Measurements from ENCODE around the gene SCARB2. TPM values are rescaled to one million over a fixed set of nuclear protein-coding genes. Genes with fewer than 3 reads are reported as not detected.
A peak's percentile ranks its signal among the peaks of the same experiment; 100 is the strongest.

The SCARB2 gene
- total and polyA plus RNA-seq, 8 donors = 212 to 266 (median 229) TPM

DNA sequence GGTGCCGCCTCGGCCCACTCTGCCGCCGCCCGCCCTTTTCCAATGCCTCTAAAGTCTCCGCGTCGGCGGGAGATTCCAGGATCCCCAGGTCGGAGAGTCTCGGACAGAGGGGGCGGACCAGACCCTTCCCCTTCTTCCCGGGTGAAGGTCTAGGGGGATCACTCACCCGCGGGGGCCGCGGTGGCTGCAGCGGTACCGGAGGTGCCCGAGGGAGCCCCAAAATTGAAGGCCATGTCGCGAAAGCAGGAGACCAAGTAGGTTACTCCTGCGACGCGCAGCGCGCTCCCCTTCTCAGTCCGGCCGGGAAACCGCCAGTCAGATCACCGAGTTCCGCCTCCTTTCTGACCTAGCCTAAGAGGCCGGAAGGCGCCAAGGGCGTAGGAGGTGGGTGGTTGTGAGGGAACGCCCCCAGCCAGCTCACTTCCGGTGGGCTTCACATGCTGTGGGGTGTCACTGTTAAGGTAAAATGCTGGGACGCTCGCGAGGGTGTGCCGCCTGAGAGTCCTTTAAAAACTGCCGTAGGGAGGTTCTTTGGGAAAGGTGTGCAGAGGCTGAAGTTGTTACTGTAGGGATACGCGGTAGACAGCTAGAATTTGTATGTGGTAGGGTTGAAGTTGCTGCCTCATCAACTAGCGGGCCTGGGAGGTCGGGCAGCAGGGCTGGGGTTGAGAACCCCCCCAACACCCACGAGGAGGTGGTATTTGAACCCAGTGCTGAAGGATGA, 65.3 kb downstream of the SCARB2 start, which contains the start of gene NUP54:
Gene NUP54, minus strand, starts transcription at position 256 of the 724 bp plus-strand sequence. Its CDS starts 23 bp downstream, at position 233.
- intact Hi-C loops (cut with DNase I) = no loop called here
- Histone ChIP-seq H3K4me1 (peaks cover 11 to 25% of the 10 kb centered on the region in 2 donors), H3K27me3 (no peaks in the 10 kb centered on the region), H3K4me3 (peak within 1 kb of the TSS; percentile 84 to 97), H3K27ac (peak within 1 kb of the TSS; percentile 93), H3K36me3 (peaks cover 0 to 8% of the 10 kb centered on the region in 2 donors), H3K9me3 (no peaks in the 10 kb centered on the region)
- ATAC-seq = peak; percentile 99
- DNase-seq = peak; percentile 92 to 98 (median 96)
- TF ChIP-seq, protein P1, sequence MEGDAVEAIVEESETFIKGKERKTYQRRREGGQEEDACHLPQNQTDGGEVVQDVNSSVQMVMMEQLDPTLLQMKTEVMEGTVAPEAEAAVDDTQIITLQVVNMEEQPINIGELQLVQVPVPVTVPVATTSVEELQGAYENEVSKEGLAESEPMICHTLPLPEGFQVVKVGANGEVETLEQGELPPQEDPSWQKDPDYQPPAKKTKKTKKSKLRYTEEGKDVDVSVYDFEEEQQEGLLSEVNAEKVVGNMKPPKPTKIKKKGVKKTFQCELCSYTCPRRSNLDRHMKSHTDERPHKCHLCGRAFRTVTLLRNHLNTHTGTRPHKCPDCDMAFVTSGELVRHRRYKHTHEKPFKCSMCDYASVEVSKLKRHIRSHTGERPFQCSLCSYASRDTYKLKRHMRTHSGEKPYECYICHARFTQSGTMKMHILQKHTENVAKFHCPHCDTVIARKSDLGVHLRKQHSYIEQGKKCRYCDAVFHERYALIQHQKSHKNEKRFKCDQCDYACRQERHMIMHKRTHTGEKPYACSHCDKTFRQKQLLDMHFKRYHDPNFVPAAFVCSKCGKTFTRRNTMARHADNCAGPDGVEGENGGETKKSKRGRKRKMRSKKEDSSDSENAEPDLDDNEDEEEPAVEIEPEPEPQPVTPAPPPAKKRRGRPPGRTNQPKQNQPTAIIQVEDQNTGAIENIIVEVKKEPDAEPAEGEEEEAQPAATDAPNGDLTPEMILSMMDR (IDR thresholded peaks at IDR 0.05) = no peak

- Histone ChIP-seq H3K4me1 (peaks cover 11 to 25% of the 10 kb centered on the region in 2 donors), H3K27ac (peak overlapping the region; percentile 93), H3K9me3 (no peaks in the 10 kb centered on the region), H3K36me3 (peaks cover 0 to 13% of the 10 kb centered on the region in 2 donors), H3K27me3 (no peaks in the 10 kb centered on the region), H3K4me3 (peak overlapping the region; percentile 84 to 97)
- TF ChIP-seq, protein P1 (IDR thresholded peaks at IDR 0.05) = no peak
- peak in 3 of 4 donors; percentile 69 to 87 (median 69) for DNase-seq
- ATAC-seq = peak; percentile 87
- intact Hi-C loops (cut with DNase I) = no loop called here
Measured at GRCh38 chr4:76147454-76148141, 66.0 kb downstream of the SCARB2 start.

GRCh38 chr4:76144546-76144945, 69.1 kb downstream of the SCARB2 start:
- H3K27me3 ChIP-seq = no peaks in the 10 kb centered on the region
- H3K27ac ChIP-seq = no peak overlapping the region
- intact Hi-C loops (cut with DNase I) = no loop called here
- H3K4me1 ChIP-seq = peaks cover 11 to 25% of the 10 kb centered on the region in 2 donors
- ATAC-seq (no peak), DNase-seq (no peak)
- H3K4me3 ChIP-seq = no peak overlapping the region
- no peaks in the 10 kb centered on the region for H3K9me3 ChIP-seq
- peaks cover 0 to 42% of the 10 kb centered on the region in 2 donors for H3K36me3 ChIP-seq
- TF ChIP-seq, protein P1 (IDR thresholded peaks at IDR 0.05) = no peak

GRCh38 chr4:76141241-76141640, 72.4 kb downstream of the SCARB2 start:
- Histone ChIP-seq H3K4me1 (peaks cover under 1 to 6% of the 10 kb centered on the region in 2 donors), H3K36me3 (peaks cover 0 to 68% of the 10 kb centered on the region in 2 donors), H3K27ac (no peak overlapping the region), H3K4me3 (no peak overlapping the region), H3K9me3 (no peaks in the 10 kb centered on the region), H3K27me3 (no peaks in the 10 kb centered on the region)
- TF ChIP-seq, protein P1 (IDR thresholded peaks at IDR 0.05) = no peak
- DNase-seq = no peak
- intact Hi-C loops (cut with DNase I) = no loop called here
- no peak for ATAC-seq

DNA sequence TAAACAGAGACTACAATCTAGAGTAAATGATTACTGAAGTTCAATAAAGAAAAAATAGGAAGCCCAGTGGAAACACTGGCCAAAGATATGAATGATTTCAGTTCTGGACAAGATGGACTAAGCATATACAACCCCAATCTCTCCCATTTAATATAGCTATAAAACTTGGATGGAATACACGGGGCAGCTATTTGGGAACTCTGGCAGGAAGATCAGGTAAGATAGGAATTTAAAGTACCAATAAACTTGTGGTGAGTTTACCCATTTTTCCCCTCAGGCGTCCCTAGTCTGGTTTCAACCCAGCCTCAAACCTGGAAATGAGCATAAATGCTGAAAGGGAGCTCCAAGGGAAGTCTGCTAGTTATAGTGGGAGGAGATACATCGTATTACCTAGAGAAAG, 85.9 kb downstream of the SCARB2 start:
- Histone ChIP-seq H3K4me3 (no peak overlapping the region), H3K27me3 (no peaks in the 10 kb centered on the region), H3K36me3 (peaks cover 0 to 60% of the 10 kb centered on the region in 2 donors), H3K9me3 (no peaks in the 10 kb centered on the region), H3K27ac (no peak overlapping the region), H3K4me1 (no peaks in the 10 kb centered on the region)
- intact Hi-C loops (cut with DNase I) = no loop called here
- TF ChIP-seq, protein P1 (IDR thresholded peaks at IDR 0.05) = no peak
- DNase-seq = no peak
- ATAC-seq = no peak
